ENCODE data around the gene CAPN11. TPM values are rescaled to one million over a fixed set of nuclear protein-coding genes. Genes with fewer than 3 reads are reported as not detected.

Gene CAPN11
- total RNA-seq, 1 donor from 2014 or later: not detected

GRCh38 chr6:44185953-44186634, 27.5 kb downstream of the CAPN11 start:
- peaks cover 7% of the 10 kb centered on the region for H3K27me3 Mint-ChIP-seq
- ChIA-PET CTCF (interaction anchor here (1.6 kb wide), 1 partner anchor 13 kb away, joined by 4 read pairs; no protein-coding TSS in a partner anchor), POLR2A (no interaction called here)
- H3K9me3 Mint-ChIP-seq: no peaks in the 10 kb centered on the region
- H3K36me3 Mint-ChIP-seq (ENCODE audit: low read depth): no peaks in the 10 kb centered on the region
- TF ChIP-seq, protein P1, sequence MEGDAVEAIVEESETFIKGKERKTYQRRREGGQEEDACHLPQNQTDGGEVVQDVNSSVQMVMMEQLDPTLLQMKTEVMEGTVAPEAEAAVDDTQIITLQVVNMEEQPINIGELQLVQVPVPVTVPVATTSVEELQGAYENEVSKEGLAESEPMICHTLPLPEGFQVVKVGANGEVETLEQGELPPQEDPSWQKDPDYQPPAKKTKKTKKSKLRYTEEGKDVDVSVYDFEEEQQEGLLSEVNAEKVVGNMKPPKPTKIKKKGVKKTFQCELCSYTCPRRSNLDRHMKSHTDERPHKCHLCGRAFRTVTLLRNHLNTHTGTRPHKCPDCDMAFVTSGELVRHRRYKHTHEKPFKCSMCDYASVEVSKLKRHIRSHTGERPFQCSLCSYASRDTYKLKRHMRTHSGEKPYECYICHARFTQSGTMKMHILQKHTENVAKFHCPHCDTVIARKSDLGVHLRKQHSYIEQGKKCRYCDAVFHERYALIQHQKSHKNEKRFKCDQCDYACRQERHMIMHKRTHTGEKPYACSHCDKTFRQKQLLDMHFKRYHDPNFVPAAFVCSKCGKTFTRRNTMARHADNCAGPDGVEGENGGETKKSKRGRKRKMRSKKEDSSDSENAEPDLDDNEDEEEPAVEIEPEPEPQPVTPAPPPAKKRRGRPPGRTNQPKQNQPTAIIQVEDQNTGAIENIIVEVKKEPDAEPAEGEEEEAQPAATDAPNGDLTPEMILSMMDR (IDR thresholded peaks at IDR 0.05): no peak
- ATAC-seq (ENCODE audit: low read depth) (no peak), DNase-seq (no peak)
- no peak overlapping the region for H3K27ac Mint-ChIP-seq
- intact Hi-C loops (cut with micrococcal nuclease): no loop called here
- H3K4me3 Mint-ChIP-seq: no peak overlapping the region
- no peaks in the 10 kb centered on the region for H3K4me1 Mint-ChIP-seq

DNA sequence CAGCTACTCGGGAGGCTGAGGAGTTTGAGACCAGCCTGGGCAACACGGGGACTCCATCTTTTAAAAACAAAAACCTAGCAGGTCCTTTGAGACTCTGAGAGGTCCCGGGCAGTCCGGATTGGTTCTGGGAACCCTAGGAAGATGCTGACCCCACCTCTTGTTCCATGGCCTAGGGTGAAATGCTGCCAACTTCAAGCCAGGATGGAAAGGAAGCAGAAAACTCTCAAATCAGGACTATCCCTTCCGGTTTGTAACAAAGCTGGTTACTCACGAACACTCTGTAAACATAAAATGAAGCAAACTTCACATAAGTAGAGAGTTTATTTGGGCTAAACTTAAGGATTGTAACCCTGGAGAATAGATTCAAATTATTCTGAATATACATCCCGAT, 28.0 kb downstream of the CAPN11 start:
- ATAC-seq (ENCODE audit: low read depth): no peak
- H3K9me3 Mint-ChIP-seq: no peaks in the 10 kb centered on the region
- H3K27me3 Mint-ChIP-seq: peaks cover 7% of the 10 kb centered on the region
- intact Hi-C loops (cut with micrococcal nuclease): no loop called here
- ChIA-PET POLR2A (no interaction called here), CTCF (interaction anchor here (1.6 kb wide), 1 partner anchor 14 kb away, joined by 4 read pairs; no protein-coding TSS in a partner anchor)
- H3K27ac Mint-ChIP-seq: no peak overlapping the region
- TF ChIP-seq, protein P1 (IDR thresholded peaks at IDR 0.05): no peak
- H3K4me1 Mint-ChIP-seq: no peaks in the 10 kb centered on the region
- no peaks in the 10 kb centered on the region for H3K36me3 Mint-ChIP-seq (ENCODE audit: low read depth)
- no peak overlapping the region for H3K4me3 Mint-ChIP-seq
- no peak for DNase-seq

GRCh38 chr6:44188819-44189218, 30.2 kb downstream of the CAPN11 start:
- DNase-seq (no peak), ATAC-seq (ENCODE audit: low read depth) (no peak)
- POLR2A ChIA-PET: no interaction called here
- CTCF ChIA-PET: interaction anchor here (1.0 kb wide), 1 partner anchor 16 kb away, joined by 3 read pairs; no protein-coding TSS in a partner anchor
- TF ChIP-seq, protein P1 (IDR thresholded peaks at IDR 0.05): no peak
- H3K36me3 Mint-ChIP-seq (ENCODE audit: low read depth): no peaks in the 10 kb centered on the region
- intact Hi-C loops (cut with micrococcal nuclease): no loop called here
- no peaks in the 10 kb centered on the region for H3K9me3 Mint-ChIP-seq
- peaks cover 13% of the 10 kb centered on the region for H3K27me3 Mint-ChIP-seq
- no peak overlapping the region for H3K27ac Mint-ChIP-seq
- H3K4me3 Mint-ChIP-seq: no peak overlapping the region
- no peaks in the 10 kb centered on the region for H3K4me1 Mint-ChIP-seq

DNA sequence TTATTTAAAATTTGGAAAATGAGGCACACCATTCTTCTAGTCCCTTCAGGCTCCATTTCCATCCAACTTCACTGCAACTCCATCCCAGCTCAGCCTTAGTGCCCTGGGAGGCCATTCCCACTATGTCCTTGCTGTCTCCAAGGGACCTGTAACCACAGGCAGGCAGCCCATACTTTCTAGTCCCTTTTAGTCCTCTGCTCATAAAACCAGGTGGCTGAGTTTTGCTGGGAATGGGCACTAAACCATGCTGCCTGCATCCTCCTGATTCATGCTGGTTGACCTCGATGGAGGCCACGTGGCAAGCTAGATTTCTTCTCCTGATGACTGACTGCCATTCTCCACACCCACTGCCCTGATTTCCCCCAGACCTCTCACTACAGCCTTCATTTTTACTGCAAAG, 30.6 kb downstream of the CAPN11 start:
- Mint-ChIP-seq H3K36me3 (ENCODE audit: low read depth) (no peaks in the 10 kb centered on the region), H3K9me3 (no peaks in the 10 kb centered on the region), H3K4me1 (no peaks in the 10 kb centered on the region), H3K27ac (no peak overlapping the region), H3K27me3 (peaks cover 13% of the 10 kb centered on the region), H3K4me3 (no peak overlapping the region)
- ChIA-PET CTCF (no interaction called here), POLR2A (no interaction called here)
- ATAC-seq (ENCODE audit: low read depth) (no peak), DNase-seq (no peak)
- intact Hi-C loops (cut with micrococcal nuclease): no loop called here
- TF ChIP-seq, protein P1 (IDR thresholded peaks at IDR 0.05): no peak

DNA sequence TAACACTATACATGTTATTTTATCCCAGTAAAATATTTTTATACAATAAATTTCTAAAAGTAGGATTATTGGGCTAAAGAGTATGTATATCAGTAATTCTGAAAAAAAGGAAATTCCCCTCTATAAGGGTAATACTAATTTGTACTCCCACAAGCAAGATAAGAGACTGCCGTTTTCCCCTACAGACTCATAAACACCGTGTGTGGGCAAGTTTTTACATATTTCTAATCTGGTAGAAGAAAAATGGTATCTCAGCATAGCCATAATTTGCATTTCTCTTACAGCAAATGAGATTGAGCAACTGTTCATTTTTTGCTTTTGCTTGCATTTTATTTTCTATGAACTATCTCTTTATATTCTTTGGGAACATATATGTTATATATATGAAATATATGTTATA, 32.1 kb downstream of the CAPN11 start:
- ChIA-PET CTCF (no interaction called here), POLR2A (interaction anchor here (1.0 kb wide), 1 partner anchor 56 kb away, joined by 4 read pairs; the partner anchor contains the start of gene HSP90AB1)
- peaks cover 13% of the 10 kb centered on the region for H3K27me3 Mint-ChIP-seq
- no peak overlapping the region for H3K27ac Mint-ChIP-seq
- no peak overlapping the region for H3K4me3 Mint-ChIP-seq
- H3K4me1 Mint-ChIP-seq: no peaks in the 10 kb centered on the region
- TF ChIP-seq, protein P1 (IDR thresholded peaks at IDR 0.05): no peak
- no peak for DNase-seq
- no peaks in the 10 kb centered on the region for H3K36me3 Mint-ChIP-seq (ENCODE audit: low read depth)
- intact Hi-C loops (cut with micrococcal nuclease): no loop called here
- no peak for ATAC-seq (ENCODE audit: low read depth)
- H3K9me3 Mint-ChIP-seq: no peaks in the 10 kb centered on the region
